EH (cell line): ENCODE measurements around the gene DHCR24.

Source experiments
- DNase-seq: peaks from one replicate; pipeline ENCODE4 v3.0.0-alpha.2; 2015; ENCODE audit warnings: low read depth

The DHCR24 gene

GRCh38 chr1:54816130-54816529 lies 70.9 kb downstream of the DHCR24 start:
- no peak for DNase-seq

DNA sequence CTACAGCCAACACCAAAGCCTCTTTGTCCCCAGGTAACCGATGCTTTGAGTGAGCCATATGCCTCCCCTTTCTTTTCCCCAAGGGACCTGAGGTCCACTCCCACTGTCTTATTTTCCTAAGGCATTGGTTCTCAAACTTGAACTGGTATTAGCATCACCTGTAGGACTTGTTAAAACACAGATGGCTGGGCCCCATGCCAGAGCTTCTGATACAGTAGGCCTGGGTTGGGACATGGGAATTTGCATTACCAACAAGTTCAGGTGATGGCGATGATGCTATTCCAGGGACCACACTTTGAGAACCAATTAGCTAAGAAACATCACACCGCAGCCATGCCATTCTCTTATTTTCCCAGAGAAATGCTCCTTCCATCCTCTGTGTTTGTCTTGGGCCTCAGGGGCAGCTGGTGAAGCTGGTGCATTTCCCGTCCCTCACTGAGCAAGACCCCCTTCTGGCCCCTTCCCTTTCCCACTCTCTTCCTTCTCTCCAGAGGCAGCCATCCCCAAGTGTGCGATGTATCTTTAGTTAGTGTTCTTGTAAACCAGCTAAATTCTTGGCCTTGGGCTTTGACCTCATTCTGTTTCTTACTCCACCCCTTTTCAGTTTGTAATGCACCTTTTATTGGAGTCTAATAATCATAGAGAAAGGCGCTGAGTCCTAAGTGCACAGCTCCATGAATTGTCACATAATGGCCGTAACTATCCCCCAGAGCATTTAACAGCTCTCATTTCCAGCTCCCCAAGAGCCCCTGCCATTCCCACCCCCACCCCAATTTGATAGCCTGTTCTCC lies 71.7 kb downstream of the DHCR24 start:
- DNase-seq, result no peak

GRCh38 chr1:54814571-54814970 lies 72.4 kb downstream of the DHCR24 start:
- DNase-seq, result no peak

DNA sequence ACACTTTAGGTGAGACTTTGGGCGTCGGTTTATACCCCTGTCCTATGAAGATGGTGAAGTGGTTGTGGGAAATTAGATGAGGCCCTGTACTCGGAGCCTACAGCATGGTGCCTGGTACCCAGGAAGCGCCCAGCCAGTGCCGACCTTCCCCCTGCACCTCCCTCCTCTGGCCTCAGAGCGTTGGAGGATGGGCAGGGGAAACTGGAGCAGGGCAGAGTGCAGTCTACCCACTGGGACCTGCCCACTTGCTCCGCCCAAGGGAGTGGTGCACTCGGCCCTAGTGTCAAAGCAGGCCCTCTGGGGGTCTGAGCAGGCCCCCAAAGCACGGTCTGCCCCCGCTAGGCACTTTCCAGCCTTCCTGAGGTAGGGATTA lies 72.9 kb downstream of the DHCR24 start:
- DNase-seq, result no peak

DNA sequence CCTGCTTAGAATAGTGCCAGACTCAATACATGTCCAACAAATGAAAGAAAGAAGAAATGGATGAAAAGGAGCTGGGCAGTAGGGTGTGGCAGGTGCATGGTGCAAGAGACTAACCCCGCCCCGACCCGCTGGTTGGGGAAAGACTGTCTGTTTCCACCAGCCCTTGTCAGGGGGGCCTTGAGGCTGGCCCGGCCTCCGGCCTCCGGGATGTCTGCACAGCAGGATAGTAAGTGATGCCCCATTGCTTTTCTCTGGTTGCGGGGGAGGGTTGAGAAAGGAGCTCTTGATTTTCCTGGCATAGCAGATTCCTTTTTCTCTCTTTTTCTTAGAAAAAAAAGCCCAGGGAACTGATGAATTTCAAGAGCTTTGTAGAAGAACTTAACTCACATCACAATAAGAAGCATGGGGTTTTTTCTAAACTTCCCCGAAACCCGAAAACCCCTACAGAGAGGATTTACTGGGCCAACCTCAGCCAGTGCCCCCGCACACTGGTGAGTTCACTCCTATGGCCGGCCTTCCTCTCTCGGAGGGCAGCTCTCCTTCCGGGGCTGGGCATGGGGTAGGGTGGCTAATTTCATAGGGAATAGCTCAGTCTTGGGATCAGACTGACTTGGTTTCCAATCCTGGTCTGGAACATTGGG lies 73.4 kb downstream of the DHCR24 start:
- DNase-seq, result no peak

DNA sequence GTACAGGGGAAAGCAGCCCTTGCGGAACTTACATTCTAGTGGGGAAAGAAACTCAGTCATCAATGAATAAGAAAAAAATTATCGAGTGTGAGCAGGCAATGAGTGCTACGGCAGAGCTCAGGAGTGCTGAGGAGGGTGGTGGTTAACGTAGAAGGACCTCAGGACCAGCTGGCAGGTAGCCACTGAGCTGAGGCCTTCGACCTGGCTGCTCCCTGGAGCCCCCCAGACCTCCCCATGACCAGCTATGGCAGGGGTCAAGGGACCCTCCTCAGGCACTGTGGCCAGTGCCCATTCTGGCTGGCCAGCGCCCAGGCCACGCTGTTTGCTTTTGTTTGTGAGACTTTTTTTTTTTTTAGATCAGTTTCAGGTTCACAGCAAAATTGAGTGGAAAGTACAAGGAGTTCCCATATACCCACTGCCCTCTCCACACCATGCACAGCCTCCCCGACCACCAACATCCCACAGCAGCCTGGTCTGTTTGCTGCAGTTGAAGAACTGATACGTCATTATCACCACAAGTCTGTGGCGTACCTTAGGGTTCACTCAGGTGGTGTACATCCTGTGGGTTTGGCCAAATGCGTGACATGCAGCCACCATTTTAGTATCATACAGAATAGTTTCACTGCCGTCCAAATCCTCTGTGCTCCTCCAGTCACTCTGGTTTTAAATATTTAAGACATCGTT lies 74.1 kb downstream of the DHCR24 start:
- DNase-seq, result no peak

DNA sequence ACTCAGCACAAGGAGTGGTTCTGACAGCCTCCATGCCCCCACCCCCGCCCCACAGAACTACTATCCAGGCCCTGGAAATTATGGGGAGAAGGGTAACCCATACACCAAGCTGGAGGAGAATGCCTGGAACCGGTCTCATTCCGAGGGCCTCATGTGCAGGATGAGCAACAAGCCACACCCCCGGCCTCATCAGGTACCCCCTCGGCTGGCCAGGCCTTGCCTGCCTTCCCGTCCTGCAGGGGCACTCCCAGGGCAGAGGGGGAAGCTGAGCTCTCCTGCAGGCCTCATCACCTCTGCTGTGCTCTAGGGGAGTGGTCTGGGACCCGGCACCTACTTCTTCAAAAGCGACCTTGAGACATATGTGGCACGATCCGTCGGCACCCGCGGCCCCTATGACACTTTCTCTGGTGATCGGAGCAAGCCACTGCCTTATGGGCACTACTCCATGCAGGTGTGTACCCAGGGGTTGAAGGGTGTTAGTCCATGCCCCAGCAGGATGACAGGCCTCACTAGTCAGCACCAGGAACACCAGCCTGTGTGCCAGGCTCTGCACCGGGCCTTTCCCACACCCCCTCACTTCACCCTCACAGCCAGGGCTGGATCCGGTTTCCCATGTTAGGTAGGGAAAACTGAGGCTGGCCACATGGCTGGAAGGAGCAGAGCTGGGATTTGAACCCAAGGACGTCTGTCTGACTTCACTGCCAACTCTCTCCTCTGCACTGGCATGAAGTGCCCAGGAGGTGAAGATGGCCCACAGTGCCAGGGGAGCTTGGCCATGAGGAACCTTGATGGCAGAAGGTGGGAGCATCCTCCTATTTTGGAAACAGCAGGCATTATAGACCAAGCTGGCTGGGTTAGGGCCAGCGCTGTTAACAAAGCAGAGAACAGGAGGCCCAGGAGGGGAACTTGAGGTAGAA lies 75.0 kb downstream of the DHCR24 start:
- DNase-seq, result no peak

DNA sequence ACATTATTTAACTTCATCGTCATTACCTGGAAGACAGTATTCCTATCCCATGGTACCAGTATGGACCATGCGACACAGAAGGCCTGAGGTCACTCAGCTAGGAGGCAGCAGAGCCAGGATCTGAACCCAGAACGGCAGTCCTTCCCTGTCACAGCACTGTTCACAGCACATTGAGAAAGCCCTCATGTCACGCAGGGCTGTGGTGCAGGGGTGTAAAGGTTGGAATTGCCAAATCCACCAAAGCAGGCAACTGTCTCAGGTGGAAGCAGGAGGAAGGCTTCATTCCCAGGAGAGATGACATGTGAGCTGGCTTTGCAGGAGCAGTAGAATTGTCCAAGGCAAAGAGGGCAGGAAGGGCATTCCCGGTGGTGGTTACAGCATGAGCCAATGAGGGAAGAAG lies 75.9 kb downstream of the DHCR24 start:
- DNase-seq, result no peak

DNA sequence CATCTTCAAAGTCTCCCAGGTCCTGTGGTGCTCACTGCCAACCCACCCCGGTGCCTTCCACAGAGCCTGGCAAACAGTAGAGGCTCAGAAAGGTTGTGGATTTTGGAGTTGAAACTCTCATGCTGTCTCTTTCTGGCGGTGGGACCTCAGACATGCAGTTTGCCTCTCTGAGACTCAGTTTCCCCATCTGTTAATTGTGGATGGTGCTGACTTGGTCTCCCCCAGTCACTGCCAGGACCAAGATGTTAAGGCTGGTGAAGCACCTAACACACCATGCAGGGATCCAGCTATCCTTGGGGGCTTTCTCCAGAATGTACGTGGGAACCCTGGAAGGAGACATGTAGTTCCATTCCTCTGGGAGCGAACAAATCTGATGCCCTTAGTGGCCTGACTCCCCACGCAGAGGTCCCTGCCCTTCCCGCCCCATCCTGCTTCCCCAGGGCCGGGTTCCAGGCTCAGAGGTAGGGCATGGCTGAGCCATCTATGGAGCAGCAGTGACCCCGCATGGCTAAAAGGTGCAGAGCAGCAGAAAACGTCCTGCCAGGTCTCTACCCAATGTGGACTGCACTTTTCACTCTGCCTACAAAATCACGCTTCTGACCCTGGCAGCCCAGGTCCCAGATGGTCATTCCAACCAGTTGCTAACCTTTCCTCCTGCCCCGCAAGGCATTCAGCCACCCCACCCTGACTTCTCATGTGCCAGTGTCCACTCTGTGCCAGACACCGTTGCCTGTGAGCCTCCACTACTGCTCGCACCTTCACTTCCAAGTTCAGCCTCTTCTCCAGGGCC lies 76.6 kb downstream of the DHCR24 start:
- DNase-seq, result peak; percentile 61

DNA sequence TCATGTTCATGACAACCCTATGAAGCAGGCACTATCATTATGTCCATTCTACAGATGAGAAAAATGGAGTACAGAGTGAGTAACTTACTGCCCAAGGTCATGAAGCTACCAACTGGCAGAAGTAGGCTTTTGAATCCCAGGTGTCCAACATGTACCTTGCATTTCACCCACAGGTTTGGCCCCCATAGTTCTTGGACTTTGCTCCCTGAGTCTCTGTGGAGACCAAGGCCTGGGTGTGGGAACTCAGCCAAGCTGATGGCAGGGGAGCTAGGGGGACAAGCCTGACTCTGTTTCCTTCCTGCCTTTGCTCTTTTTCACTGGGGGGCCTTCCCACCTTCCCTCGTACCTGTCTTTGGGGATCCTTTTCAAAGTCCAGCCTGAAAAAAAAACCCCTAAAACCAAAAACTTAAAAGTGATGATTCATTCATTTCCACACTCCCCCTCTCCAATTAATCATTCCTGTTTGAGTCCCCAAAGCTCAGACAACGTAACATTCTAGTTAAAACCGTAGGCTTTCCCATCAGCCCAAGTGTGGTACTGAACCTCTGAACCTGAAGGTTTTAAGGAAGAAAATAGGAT lies 77.4 kb downstream of the DHCR24 start:
- DNase-seq, result no peak

DNA sequence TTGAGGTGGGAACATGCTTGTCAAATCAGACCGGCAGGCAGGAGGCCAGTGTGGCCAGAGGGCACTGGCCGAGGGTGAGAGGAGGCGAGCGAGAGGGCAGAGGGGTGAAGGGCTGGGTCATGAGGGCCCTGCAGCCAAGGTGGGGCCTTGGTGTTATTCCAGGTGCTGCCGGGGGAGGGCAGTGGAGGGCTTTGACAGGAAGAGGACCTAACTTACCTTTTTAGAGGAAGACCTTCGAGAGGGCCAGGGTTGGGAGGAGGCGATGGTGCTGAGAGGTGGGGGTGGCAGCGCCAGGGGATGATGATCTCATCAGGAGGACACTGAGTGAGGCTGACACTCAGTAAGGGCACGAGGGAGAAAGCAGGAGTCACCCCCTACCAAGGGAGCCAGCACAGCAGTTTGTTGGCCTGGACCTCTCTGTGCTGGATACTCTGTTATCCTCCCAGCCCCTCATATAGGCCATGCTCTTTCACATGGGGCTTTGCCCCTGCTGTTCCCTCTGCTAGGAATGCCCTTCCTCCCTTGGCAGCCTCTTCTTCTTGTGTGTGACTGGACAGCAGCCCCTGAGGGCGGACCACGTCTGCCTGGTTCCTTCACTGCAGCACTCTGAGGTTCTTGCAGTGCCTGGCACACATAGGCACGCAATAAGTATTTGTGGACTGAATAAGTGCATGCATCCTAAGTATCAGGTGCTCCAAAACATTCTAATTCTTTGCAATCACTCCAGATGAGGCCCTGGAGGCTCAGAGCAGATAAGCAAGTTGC lies 78.4 kb downstream of the DHCR24 start:
- peak; percentile 8 for DNase-seq

- no peak for DNase-seq
These were observed 79.2 kb downstream of the DHCR24 start for GRCh38 chr1:54807756-54808155.

DNA sequence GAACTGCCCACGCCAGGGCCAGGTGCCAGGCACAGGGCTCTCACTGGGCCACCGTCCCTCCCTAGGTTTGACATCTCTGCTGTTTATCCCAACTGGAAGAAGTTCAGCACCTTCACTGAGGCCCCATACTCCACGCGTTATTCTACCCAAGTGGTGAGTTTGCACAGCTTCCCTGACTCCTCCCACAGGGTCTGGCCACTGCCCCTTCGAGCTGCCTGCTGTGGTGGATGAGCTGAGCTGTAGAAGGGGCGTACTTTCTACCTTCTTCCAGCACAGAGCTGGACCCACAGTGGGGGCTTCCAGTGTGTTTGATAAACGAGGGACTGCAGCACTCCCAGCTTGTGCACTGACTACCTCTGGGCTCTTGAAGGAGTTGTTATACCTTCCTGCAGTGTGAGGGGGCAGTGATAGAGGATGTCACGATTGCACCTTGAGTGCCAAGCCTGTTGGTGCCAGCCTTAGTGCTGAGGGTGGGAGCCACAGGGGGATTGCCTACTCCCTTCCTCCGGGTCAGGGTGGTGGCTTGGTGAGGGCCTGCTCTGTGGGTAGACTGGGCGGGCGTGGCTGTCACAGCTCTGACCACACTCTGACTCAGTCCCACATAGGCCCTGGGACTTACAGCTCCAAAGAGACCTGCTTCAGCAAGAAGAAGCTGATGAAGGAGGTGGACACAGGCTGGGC lies 79.9 kb downstream of the DHCR24 start:
- DNase-seq, result peak; percentile 40

DNA sequence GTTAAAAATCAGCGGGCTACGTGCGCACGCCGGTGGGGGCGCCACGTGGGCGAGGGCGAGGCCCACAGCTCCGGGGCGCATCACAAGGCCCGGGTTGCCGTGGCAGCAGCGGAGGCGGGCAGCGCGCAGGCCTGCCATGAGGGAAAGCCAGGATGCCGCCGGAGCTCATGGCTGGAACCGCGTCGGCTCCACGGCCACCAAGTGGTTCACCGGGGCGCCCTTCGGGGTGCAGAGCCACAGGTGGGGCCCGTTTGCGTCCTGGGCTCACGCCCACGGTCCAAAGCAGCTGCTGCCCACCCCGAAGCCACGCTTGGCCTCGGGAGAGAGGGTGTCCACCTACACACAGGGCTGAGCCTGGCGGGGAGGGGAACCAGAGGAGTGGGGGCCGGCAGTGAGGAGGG lies 81.0 kb downstream of the DHCR24 start:
- no peak for DNase-seq

GRCh38 chr1:54805466-54805865 lies 81.5 kb downstream of the DHCR24 start:
- no peak for DNase-seq

DNA sequence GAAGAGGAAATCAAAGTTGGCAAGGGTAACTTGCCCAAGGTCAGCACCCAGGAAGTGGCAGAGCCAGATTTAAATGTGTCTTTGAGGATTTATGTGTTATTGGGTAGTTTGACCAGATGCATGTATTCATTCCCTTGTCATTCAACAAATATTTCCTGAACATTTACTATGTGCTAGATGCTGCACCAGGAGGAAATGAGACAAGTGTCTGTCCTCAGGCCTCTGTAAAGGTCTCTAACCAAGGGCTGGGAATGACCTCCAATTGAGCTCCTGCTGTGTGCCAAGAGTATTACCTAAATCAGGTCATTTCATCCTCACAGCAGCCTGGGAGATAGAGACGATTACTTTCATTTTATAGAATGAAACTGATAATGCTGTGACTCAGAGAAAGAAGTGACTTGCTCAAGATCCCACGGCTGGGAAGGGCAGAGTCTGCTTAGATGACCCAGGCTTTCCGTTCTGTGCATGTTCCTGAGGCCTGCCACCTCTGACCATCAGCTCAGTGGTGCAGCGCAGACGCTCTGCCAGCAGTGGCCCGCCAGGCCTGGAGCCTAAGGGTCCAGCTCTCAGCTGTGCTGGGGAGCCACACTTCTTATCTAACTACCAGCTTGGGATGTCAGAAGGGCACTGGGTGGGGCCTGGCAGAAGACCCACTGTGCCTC lies 82.4 kb downstream of the DHCR24 start:
- DNase-seq, result peak; percentile 18

DNA sequence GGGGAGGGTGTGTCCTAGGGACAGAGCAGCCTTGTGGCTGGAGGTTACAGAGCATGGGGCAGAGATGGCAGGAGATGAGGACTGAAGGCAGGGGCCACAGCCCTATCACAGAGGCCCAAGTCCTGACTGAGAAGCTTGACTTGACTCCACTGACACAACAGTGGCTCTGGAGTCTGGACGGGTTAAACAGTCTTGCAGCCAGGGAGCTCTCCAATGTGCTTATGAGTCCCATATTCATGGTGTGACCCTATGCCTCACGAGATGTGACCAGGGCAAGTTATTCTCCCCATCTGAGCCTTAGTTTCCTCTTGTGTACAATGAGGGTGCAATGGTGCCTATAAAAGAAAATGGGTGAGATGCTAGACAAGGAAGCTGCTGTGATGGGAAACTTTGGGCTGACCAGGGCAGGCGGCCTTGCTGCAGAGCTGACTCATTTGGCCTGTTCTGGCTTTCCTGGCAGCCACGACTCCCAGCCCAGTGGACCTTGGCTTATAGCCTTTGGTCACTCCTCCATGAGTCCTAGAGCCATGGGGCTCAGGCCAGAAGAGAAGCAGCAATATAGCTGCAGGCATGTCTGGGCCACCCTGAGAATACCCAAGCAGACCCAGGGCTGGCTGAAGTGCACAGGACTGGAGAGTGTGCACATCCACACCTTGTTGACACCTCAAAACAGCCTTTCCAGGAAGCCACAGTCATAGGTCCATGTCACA lies 83.1 kb downstream of the DHCR24 start:
- DNase-seq, result peak; percentile 43
